NCI-H748 (cell line): Measurements from ENCODE around the gene ZDHHC12.
"Not testable (repeated sequence)": the region's sequence is repeated elsewhere in the genome, so short reads cannot be mapped to it uniquely, and the experiment has no call there.

Experiments used
- DNase-seq: peaks from one replicate; lab custom pipeline; 2025; ENCODE audit not compliant: unreplicated experiment; lab: John Stamatoyannopoulos, UW

ZDHHC12 gene

GRCh38 chr9:128712451-128713410, 11.2 kb downstream of the ZDHHC12 start:
- no peak for DNase-seq

DNA sequence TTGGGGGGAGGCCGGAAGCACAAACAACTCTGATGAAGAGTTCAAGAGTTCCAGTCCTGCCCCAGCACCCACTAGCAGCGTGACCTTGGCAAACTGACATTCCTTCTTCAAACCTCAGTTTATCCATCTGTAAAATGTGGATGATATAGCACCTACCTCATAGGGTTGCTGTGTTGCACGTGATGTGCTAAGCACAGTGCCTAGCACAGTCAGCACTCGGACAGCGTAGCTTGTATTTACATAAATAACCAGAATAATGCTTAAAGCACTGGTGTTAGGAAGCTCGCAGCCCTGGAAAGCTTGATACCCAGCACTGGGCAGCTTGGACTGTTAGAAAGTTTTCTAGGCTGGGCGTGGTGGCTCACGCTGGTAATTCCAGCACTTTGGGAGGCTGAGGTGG, 16.5 kb downstream of the ZDHHC12 start:
- DNase-seq = no peak

DNA sequence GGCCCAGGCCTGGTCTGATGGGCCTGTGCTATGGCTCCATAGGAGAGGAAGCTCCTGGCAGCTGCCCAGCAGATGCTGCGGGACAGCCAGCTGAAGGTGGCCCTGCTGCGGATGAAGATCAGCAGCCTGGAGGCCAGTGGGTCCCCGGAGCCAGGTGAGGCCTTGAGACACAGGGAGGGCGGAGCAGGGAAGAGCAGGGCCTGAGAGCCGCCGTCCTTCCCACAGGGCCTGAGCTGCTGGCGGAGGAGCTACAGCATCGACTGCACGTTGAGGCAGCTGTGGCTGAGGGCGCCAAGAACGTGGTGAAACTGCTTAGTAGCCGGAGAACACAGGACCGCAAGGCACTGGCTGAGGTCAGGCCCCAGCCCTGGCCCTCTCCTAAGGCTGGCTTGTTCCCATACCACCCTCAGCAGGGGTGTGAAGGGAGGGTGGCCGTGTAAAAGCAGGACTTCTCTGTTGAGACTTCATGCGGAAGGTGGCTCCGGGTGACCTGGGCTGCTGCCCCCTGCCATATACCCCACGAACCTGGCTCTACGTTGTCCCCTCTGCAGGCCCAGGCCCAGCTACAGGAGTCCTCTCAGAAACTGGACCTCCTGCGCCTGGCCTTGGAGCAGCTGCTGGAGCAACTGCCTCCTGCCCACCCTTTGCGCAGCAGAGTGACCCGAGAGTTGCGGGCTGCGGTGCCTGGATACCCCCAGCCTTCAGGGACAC, 17.1 kb downstream of the ZDHHC12 start:
- no peak for DNase-seq

- no peak for DNase-seq
These were observed 17.9 kb downstream of the ZDHHC12 start for GRCh38 chr9:128706045-128706444.

DNA sequence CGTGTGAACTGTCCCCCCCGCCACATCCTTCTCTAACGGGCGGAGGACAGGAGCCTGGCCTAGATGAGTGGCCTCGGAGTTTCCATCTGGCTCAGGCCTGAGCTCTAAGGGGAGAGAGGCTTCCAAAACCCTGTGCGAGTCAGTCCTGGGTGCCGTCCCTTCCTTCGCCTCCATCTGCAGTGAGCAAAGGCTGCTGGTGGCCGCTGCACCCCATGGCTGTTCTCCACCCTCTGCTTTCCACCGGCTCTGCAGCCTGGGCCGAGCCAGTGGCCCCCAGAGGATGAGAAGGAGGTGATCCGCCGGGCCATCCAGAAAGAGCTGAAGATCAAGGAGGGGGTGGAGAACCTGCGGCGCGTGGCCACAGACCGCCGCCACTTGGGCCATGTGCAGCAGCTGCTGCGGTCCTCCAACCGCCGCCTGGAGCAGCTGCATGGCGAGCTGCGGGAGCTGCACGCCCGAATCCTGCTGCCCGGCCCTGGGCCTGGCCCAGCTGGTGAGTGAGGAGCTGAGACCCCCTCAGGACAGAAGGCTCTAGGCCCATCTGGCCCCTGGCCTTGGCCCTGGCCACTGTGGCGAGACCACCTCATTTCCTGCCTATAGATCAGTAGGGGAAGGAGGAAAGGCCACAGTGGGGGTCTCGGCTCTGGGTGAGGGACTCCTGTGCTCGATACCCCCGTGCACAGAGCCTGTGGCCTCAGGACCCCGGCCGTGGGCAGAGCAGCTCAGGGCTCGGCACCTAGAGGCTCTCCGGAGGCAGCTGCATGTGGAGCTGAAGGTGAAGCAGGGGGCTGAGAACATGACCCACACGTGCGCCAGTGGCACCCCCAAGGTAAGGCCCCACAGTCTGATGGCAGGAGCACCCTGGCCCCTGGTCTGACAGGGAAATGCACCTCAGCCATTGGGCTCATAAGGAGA, 18.6 kb downstream of the ZDHHC12 start:
- no peak for DNase-seq

GRCh38 chr9:128704356-128704670, 19.6 kb downstream of the ZDHHC12 start:
- no peak for DNase-seq

GRCh38 chr9:128703616-128704355, 20.1 kb downstream of the ZDHHC12 start:
- no peak for DNase-seq

GRCh38 chr9:128702949-128703615, 20.8 kb downstream of the ZDHHC12 start:
- DNase-seq = peak; percentile 68

- peak; percentile 89 for DNase-seq
These were observed 21.4 kb downstream of the ZDHHC12 start, which contains the start of gene PKN3 for GRCh38 chr9:128702445-128702948. Gene PKN3, plus strand, starts transcription at chr9:128702503. Its CDS starts 413 bp downstream, at chr9:128702916.

GRCh38 chr9:128701227-128701854, 22.6 kb downstream of the ZDHHC12 start:
- no peak for DNase-seq

- DNase-seq = not testable (repeated sequence)
These were observed 24.7 kb downstream of the ZDHHC12 start for GRCh38 chr9:128699096-128699795.

DNA sequence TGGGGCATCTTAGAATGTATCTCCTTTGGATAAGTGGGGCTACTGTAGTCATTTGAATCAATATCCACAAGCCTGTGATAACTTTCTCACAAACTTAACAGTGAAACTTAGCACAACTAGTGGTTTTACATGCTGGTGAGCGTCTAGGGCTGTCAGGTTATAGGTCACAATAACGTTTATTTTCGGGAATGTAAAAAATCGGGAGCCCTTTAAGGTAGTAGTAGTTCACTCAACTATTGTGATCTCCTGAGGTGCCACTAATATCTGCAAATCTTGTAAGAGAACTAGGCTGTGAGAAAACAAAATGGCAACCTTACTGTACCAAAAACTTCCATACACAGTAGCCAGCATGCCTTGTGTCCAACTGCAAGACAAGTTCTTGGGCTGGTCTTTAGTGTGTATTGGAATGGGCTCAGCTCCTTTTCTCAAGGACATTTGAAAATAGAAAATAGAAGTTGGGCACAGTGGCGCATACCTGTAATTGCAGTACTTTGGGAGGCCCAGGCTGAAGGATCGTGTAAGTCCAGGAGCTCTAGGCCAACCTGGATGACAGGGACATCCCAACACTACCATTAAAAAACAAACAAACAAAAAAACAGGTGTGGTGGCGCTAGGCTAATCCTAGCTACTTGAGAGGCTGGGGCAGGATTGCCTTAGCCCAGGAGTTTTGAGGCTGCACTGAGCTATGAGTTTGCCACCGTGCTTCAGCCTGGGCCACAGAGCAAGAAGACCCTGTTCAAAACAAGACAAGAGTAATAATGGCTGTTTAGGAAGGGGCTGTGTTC, 26.8 kb downstream of the ZDHHC12 start:
- DNase-seq = no peak

DNA sequence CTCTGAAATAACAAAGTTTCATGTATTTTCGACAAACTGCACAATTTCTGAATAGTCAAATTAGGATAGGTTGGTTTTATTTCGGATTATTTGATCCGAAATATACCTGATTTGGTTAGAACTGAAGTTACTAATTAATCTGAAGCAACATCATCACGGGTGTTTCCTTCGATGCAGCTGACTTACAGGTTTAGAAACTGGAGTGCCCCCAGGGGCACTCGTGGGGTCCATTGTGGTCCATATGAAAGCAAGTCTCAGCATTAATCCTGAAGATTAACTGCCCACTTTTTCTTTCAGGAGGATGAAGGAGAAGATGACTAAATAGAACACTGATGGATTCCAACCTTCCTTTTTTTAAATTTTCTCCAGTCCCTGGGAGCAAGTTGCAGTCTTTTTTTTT, 29.6 kb downstream of the ZDHHC12 start:
- no peak for DNase-seq

- not testable (repeated sequence) for DNase-seq
These were observed 30.2 kb downstream of the ZDHHC12 start for GRCh38 chr9:128693738-128694137.

DNA sequence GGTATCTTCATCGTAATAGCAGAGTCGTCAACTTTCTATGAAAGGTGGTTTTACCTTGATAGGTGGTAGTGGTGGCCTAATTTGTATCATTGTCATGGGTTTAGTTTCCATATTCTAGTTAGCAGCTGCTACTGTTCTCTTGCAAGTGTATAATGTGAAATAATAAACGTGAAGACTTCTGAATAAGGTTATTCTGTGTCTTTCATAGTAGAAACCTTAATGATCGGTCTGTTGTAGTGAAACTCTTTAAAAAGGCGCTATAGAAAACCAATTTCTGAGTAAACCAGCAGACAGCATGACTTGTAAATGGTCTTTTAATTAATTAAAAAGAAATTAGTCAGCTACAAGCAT, 33.3 kb downstream of the ZDHHC12 start:
- DNase-seq = no peak

DNA sequence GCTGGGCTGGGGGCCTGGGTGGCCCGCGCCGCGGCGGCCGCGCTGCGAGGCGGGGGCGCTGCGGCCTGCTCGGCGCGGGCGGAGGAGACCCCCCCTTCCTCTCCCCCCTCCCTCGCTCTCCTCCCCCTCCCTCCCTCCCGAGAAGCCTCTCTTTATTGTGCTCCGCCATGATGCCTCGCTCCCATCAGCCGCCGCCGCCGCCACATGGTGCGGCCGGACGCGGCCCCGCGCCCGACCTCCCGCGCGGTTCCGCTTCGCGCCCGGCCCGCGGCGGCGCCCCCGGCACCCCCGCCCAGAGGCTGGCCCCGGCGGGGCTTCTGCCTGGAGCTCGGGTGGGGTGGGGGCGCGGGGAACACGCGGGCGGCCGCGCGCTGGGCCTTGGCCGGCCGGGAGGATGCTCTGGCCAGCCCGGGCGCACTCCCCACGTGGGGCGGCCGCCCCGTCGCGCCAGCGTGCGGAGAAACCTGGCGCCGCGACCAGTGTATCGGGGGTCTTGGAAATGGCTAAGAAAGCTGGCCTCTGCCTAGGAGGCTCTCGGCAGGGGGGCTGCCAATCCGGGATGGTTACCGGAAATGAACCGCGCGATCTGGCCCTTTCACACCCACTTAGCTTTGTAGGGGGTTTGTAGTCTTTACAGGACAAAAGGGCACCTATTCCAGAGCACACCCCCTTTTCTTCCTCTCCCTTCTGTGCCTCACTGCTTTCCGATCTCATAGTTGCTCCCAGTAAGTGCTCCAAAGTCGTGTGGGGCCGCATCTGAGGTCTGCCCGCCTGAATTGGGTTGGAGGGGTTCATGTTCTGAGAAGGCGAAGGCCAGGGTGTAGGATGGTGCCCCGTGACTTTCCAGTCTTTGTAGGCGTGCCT, 33.9 kb downstream of the ZDHHC12 start:
- peak; percentile 68 for DNase-seq

DNA sequence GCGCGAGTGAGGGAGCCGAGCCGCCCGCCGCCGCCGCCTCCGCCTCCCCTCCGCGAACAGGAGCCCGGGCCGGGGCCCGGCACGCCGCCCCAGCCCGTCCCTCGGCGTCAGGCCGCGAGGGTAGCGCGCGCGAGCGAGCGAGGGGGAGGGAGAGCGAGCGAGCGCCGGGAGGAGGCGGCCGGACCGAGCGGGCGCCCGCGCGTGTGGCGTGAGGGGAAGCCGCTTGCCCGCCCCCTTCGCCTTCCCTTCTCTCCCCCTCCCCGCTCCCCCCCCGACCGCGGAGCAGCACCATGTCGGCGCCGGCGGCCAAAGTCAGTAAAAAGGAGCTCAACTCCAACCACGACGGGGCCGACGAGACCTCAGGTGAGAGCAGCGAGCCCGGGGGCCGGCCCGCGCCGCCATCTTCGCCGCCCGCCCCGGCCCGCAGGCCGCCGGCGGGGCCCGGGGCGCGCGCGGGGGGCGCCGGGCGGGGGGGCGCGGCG, 34.6 kb downstream of the ZDHHC12 start:
- peak; percentile 77 for DNase-seq
